Lower leg skin (tissue), 3 donors: ENCODE measurements around the gene ISM1.

ENCODE experiments used
- CTCF ChIP-seq, 3 donors: fragments of 450-650 bp; IDR thresholded peaks; one replicate each; pipeline ENCODE4 v1.5.1; 2016; ENCODE audit warnings: antibody characterized with exemption in 3 of 3, mild to moderate bottlenecking in 3 of 3, moderate library complexity in 2 of 3
- POLR2A ChIP-seq, 2 donors: fragments of 450-650 bp; IDR thresholded peaks; one replicate each; pipeline ENCODE4 v1.6.1; 2016 to 2017; ENCODE audit warnings: antibody characterized with exemption in 2 of 2, mild to moderate bottlenecking in 1 of 2, moderate library complexity in 1 of 2

GRCh38 chr20:13249798-13250170 is 28.7 kb downstream of the ISM1 start:
- no peak for TF ChIP-seq CTCF (IDR thresholded peaks at IDR 0.05)
- no peak for TF ChIP-seq POLR2A (IDR thresholded peaks at IDR 0.05)
